Left cardiac atrium (tissue), 4 donors: Measurements from ENCODE around the gene TIFAB. TPM values are rescaled to one million over a fixed set of nuclear protein-coding genes. Genes with fewer than 3 reads are reported as not detected.
A peak's percentile ranks its signal among the peaks of the same experiment; 100 is the strongest.

Experiments used
- ATAC-seq, 2 donors: fragments of 200-7000 bp; cut with Tn5 transposase; one replicate each; pipeline ENCODE4 v1.9.1; 2020; ENCODE audit warnings: mild to moderate bottlenecking in 2 of 2, moderate library complexity in 2 of 2
- DNase-seq: peaks from one replicate; pipeline ENCODE4 v3.0.0-alpha.2; 2020
- intact Hi-C, 2 donors: fragments of 100-400 bp; cut with DNase I; formaldehyde crosslinking; loops; one replicate each; pipeline versions ENCODE4 v1.14.1 to v1.15.1; 2022 to 2023
- total RNA-seq, 2 donors: library from RNA; stranded (reverse); fragmentation: NEBNext Ultra II Directional; extraction: Animal tissue kit (Norgen Biotek cat#: 25700); gene quantifications; one replicate each; pipeline ENCODE4 v1.2.1, GENCODE V29; 2021
- donor health status: DM: no; HTN: yes; CAD: no.
- donor health status: DM: no; HTN: yes; CAD: no; lungs with severe emphysema.
- donor health status: DM: yes; HTN: yes; CAD: no.
- donor health status: Dilated cardiomyopathy.

Gene TIFAB
- total RNA-seq, 2 donors from 2014 or later: not detected

DNA sequence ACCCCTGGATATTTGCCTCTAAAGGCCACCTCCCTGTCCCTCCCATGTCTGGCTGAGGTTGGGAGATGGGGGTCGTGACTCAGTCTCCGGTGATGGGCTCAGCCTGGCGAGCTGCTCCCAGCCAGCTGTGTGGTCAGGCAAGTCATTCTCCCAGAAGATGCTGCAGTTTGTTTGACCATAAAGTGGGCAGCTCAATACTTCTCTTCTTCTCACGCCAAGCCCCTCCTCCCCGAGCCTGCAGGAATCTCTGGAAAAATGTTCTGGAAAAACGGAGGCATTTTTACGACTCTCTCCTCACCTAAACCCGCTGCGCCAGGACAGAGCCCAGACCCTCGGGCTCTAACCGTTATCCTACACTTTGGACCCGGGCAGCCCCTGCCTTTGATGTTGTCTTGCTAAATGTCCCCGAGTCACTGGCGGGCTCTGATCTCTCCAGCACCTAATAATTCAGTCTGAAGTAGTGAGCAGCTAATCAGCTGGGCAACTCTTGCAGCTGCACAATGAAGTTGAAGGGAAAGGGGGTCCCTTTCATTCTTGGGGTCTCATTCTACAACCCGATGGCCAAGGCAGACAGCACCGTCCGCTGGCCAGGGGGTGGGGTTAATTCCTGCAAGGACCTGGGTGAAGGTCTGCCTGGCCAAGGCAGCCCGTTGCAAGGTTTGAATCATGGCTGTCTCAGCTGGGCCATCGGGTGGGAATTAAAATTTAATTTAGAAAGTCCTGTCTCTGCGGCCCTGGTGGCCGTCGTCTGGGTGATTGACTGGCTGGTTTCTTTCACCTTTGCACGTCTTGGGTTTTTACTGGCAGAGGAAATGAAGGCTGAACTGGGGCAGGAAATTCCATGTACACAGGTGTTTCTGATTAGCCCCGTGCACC is 17.3 kb downstream of the TIFAB start:
- ATAC-seq (no peak), DNase-seq (no peak)
- intact Hi-C loops: no loop called here

DNA sequence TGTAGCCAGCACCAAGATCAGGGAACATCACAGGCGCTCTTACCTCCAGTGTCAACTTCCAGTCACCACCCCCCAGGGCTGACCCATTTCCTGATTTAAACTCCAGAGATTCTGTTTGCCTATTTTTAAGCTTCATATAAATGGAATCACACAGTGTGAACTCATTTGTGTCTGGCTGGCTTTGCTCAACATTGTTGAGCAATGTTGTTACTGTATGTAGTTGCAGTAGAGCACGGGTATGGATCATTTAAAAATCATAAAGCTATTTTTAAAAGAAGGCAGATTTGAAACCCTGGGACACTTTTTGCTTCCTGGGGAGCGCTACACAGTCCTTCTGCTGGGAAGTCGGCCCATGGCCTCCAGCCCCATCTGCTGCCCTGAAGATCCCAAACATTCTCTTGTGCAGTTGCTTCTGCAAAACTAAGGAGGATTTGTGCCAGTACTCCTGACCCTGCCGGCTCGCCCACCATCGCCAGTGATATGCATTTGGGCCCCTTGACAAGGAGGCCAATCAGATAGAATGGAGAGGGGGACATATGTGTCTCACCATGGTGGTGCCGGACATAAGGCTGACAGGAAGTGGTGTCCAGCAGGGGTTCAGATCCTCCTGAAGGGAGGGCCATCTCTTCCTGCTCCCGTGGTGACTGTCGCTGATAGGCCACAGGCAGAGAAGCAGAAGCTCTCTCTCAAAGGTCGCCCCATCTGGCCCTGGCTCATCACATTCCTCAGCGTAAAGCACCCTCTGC is 18.3 kb downstream of the TIFAB start:
- DNase-seq (no peak), ATAC-seq (peak; percentile 20 to 28)
- intact Hi-C loops: no loop called here

DNA sequence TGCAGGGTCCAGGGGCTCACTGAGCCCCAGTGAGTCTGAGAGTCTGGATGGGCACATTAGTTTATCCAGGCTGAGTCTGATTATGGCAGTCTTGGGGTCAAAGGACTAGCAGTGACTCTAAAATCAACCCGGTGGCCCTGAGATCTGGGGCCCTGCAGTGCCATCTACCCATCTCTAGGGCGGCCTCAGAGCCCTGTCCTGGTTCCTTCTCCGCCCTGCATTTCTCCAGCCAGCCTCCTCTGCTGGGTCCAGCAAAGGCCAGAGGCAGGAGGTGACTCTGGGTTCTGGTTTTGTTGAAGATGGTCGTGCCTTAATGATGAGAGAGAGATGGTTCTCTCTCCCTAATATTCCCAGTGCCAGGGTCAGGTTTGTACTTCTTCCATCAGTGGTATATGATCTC is 20.0 kb downstream of the TIFAB start:
- ATAC-seq (no peak), DNase-seq (no peak)
- intact Hi-C loops: no loop called here

DNA sequence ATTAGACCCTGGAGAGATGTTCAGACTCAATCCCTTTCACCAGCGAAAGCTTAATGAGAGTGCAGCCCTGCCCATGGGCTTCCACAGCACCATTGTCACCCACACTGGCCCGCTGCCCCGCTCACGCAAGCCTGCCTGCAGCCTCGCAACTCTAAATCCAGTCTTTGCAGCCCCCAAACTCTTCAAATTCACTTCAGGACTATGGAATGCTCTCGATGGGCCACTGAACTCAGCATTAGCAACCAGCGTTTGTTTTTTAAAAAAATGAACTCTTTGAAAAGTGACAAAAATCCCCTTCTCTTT is 22.1 kb downstream of the TIFAB start:
- no peak for DNase-seq
- intact Hi-C loops: no loop called here
- no peak for ATAC-seq

DNA sequence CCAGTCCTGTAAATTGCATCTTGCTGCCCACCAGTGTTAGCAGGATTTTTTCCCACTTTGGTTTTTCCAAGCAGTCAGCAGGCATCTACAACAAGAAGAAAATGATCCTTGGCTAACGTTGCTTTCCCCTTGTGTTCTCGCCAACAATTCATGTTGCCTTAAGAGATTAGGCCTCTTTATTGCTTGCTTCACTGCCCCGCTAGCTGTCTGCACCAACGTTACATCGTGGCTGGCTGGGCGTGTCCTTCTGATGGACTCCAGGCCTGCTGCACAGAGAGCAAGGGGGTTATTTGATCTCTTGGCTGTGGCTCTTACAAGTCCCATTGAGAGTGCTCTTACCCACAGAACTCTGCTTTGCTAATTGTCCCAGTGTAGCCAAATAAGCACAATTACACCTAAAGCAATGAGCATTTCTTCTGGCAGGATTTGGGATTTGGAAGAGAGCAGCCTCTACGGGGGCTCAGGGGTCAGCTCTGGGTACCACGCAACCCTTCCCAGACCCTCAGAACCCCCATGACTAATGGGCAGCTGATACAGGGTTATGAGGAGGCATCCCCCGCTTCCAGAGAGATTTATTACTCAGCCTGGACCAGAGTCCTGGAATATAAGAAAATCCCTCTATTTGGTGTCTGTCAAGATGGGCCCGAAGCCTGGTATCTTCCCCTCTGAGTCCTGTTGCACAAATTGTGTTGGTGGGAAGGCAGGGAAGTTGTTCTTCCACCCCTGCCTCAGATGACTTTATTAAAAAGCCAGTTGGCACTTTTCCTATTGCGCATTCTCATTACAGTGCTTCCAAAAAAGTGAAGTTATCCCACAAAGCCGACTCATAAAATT is 22.6 kb downstream of the TIFAB start:
- peak; percentile 74 for DNase-seq
- intact Hi-C loops: no loop called here
- ATAC-seq: peak; percentile 82 to 91

DNA sequence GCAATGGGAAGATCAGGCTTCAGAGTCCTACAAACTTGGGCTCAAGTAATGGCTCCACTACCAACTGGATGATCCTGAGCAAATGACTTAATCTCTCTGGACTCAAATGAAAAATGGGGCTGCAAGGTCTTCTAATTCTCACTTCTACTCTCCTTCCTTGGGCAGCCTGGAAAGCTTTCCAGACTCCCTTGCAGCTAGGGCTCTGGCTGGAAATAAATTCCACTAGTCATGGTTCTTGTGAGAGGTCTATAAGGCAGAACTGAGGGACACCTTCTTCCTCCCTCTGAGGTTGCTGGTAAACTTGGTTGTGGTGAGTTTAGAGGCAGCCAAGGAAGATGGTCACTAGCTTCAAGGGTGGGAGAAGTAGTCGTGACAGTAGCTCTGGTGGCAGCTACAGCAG is 23.6 kb downstream of the TIFAB start:
- DNase-seq (no peak), ATAC-seq (no peak)
- intact Hi-C loops: no loop called here

DNA sequence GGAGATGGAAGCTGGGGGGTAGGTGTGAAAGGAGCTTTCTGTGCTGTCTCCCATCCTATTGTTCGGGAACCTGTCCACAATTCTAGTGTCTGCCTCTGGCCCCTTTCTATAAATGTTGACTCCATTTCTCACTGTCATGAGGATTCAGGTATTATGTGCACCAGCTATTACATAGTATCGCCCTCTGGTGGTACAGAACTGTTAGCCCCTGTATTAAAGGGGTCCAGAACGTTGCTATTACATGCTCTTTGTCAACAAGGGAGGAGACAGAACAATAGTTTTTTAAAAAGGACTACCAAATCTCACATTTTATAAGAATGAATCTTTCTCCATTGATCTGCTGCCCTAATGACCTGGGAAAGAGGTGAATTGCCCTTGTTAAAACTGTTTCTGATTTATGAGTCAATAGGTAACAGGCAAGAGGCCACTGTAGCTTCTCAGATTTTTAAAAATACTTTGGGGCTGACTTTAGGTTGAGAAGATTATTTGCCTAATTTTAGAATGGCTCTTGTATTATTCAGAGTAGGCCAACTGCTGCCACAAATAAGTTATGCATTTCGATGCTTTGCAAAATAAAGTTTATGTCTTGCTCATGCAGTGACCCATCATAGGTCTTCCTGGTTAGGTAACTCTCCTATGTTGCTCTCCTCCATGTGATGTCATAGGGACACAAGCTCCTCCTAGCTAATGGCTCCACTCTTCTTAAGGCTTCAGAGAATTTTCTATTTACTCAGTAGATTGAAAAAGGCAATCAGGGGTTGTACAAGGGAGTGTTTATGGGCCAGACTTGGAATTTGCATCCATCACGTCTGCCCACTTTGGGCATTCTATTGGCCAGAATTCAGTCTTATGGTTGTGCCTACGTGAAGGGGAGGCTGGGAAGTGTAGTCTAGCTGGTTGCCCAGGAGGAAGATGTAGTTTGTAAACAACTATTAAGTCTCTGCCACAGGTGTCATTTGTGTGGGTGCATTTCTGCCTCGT is 25.8 kb downstream of the TIFAB start:
- intact Hi-C loops: no loop called here
- ATAC-seq: peak in 1 of 2 donors; percentile 58
- no peak for DNase-seq

DNA sequence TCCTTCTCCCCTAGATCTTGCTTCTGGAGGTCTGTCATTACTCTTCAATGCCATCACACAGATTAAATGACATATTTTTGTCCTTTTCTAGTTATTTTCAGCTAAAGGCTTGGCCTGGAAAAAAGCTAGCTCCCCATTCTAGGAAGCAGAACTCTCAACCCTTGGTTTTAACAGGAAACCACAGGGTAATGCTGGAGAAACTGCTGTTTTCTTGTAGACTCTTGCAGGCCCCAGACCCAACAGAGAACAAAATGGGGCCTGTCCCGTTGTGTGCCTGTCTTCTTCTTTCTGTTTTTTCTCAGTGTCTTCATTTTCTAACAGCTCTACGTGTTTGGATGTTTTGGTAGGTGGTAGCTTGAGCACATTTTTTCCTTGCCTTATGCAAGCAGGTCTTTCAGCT is 26.5 kb downstream of the TIFAB start:
- no peak for ATAC-seq
- intact Hi-C loops: no loop called here
- DNase-seq: no peak

DNA sequence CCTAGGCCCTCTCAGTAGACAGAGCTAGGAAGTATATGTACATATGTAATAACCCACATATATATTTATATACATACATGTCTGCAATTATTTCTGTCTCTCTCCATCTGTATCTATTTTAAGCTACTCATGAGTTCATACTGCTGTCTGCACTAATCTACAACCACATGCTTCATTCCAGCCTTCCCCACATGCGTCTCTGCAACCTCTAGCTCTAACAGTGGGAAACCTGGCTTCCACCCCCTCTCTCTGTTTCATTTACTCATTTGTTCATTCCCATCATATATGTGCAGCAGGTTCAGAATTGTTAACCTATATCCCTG is 28.3 kb downstream of the TIFAB start:
- DNase-seq (no peak), ATAC-seq (peak in 1 of 2 donors; percentile 52)
- intact Hi-C loops: no loop called here

DNA sequence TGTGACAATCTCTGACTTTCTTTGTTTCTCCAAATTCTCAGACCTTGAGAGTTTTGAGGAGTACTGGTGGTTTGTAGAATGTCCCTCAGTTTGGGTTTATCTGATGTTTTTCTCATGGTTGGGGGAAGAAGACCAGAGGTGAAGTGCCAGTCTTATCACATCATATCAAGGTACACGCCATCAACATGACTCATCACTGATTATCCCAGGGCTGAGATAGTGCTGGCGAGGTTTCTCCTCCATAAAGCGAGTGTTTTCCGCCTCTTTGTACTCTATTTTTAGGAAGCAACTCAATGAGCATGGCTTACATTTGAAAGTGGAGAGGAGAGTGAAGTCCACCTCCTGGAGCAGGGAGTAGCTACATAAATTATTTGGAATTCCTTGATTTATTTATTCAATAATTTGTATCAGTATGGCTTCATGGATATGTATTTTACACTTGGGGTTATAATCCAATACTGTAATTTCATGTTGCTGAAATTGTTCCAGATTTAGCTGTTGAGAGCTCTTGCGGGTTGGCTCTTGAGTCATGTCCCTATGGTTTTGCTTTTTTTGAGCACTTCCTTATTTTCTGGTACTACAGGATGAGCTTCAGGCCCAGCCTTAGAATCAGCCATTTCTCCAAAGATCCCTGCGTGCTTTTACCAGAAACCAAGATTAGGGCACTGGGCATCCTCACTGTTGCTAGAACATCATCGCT is 28.9 kb downstream of the TIFAB start:
- ATAC-seq (peak in 1 of 2 donors; percentile 65), DNase-seq (no peak)
- intact Hi-C loops: no loop called here

DNA sequence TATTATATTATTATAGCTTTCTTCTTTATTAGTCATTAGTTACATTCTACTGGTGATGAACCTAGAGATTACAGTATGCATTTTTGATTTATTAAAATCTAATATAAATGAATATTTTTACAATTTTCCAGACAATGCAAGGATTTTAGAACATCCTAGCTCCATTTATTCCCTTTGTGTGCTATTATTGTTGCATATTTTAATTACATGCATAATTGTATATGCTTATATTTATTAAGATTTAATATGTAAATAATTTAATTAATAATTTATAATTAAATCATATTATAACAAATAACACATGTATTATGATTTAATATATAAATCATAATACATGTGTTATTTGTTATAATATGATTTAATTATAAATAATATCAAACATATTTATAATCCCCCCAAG is 29.7 kb downstream of the TIFAB start:
- no peak for DNase-seq
- intact Hi-C loops: no loop called here
- ATAC-seq: no peak

DNA sequence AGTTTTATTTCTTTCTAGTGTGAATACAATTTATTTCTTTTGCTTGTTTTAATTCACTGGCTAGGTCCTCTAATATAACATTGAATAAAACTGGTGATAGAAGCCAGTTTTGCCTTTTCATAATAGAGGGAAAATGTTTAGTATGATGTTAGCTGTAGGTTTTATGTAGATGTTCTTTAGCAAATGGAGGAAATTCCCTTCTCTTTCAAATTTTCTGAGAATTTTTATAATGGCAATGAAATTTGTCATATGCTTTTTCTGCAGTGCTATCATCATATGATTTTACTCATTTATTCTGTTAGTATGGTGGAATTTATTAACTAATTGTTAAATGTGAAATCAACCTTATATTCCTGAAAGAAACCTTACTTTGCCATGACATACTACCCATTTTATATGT is 35.1 kb downstream of the TIFAB start:
- ATAC-seq (no peak), DNase-seq (no peak)
- intact Hi-C loops: no loop called here

DNA sequence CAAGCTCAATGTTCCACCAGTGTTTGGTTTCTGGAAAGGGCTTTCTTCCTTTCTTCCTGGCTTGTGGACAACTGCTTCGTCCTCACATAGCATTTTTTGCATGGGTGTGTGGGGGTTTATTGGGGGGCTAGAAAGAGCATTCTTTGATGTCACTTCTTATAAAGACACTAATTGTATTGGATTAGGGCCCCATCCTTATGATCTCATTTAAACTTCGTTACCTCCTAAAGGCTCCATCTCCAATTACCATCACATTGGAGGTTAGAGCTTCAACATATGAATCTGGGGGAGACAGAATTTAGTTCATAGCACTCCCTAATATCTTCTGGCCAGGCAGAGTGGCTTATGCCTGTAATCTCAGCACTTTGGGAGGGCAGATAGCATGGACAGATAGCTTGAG is 47.1 kb downstream of the TIFAB start:
- intact Hi-C loops: no loop called here
- no peak for DNase-seq
- ATAC-seq: no peak

DNA sequence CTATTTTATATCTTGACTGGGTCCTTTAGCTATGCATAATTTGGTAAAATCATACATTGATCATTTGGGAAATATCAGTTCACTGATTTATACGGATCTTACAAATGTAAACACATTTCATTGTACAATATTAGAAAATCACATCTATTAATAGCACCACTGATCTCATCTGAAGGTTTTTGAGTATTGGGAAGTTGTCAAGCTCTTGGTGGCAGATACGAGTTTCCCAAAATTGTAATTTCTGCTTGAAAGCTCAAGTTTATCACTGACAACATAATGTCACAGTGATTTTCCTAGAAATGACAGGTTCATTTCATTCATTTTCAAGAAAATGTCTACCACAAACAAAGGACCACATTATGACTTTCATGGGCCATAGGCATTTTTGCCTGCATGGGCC is 50.1 kb downstream of the TIFAB start:
- intact Hi-C loops: no loop called here
- ATAC-seq: no peak
- no peak for DNase-seq

DNA sequence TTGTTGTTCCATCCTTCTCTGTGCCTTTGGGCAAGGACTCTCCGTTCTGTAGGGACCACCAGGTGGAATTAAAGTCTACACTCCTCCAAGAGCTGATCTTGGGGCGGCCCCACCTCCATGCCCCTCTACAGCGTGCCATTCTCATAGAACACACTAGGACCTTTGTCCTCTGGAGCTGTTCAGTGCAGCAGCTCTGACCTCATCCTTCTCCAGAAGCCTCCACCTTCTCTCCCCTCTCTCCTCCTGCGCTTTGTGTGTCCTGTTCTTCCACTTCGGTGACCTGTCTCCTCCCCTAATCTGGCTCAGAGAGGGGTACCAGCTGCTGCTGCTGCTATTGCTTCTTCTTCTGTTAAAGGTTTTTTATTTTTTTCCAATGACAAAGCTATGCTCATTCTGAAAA is 51.3 kb downstream of the TIFAB start:
- DNase-seq: no peak
- intact Hi-C loops: no loop called here
- ATAC-seq: no peak

DNA sequence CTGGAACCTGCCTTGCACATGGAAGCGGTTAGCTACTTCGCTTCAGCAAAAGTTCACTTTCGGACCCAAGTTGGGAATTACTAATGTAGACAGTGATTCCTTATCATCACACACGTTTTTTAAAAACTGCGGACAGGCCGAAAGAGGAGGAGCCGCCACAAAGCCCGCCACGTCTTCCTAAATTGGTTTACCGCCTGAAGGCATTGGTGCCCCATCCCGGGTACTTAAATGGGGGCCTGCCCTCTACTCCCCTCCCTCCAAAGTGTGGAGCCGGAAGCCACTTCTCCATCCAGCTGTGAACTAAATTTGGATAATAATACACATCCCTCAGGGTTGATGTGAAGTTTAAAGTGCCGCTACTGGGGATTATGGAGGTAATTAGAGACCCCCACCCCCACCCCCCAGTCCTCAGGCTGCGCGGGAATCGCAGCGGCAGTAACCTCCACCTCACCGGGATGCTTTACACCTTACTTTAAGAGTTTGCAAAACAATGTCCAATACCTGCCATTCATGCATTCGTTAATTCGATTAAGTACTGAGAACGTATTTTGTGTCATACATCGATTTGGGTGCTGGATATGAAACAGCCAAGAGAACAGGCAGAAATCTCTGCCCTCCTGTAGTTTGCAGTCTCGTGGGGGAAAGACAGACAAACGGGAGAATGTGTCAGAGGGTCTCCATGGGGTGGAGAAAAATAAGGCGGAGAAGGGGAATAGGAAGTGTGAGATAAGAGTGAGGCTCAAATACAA is 52.2 kb downstream of the TIFAB start:
- intact Hi-C loops: no loop called here
- ATAC-seq (no peak), DNase-seq (no peak)

DNA sequence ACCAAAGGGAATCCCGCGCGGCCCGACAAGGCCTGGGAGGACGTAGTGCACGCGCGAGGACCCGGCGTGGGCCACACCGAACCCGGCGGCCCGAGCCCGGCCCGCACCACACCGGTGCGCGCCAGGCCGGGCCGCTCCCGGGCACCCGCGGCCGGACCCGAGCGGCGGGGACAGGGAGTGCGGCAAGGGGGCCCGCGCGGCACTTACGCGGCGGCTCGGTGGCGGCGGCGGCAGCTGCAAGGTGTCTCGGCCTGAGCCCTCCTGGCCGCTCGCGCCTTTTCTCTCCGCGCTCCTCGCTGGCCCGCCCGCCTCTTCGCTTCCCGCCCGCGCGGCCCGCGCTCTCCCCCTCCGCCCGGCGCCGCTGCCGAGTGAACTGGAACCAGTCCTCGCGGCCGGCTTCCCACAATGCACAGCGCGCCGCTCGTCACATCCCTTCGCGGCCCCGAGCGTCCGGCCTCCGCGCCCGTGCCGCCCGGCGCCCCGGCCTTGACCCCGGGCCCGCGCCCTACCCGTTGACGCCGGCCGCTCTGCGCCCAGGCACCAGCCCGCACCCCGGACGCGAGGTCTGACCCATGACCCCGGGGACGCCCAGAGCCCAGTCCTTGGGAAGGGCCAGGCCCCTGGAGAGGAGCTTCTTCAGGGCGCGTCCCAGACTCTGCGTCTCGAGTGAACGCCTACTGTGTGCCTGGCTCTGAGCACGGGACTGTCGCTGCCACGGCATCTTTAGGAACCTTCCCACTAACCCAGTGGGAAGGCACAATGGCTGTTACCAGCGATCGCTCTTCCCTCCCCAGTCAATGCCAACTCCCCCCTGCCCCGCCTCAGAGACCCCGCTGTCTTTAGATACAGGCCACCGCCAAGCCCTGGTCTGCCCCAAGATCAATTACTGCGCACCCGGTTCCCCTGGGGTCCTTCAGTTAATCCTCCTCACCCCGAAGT is 53.0 kb downstream of the TIFAB start, which contains the start of gene MACROH2A1:
TSS of gene MACROH2A1 (minus strand) at position 377 of the 939 bp plus-strand sequence. CDS start 10,138 bp downstream, outside the sequence.
- DNase-seq: peak; percentile 94
- ATAC-seq: peak; percentile 97
- intact Hi-C loops: no loop called here
